Panc1 (cell line): ENCODE data around the gene MTPN. TPM values are rescaled to one million over a fixed set of nuclear protein-coding genes. Genes with fewer than 3 reads are reported as not detected.

Experiments
- ATAC-seq: fragments of 200-7000 bp; cut with Tn5 transposase; 2 replicates; pipeline ENCODE4 v1.9.1; 2020; ENCODE audit warnings: mild to moderate bottlenecking, moderate library complexity
- BruUV-seq: library from RNA; stranded (reverse); fragments of 400-500 nt; replicated peaks from 2 replicates; lab custom pipeline; 2021; lab: Mats Ljungman, UMichigan
- CTCF ChIA-PET: fragments of 300-600 bp; sonication (Branson Sonifier 250); formaldehyde crosslinking; loops from one replicate; lab custom pipeline; 2022; ENCODE audit warnings: antibody characterized with exemption; lab: Charles Lee
- POLR2A ChIA-PET: fragments of 300-600 bp; sonication (Branson Sonifier 250); formaldehyde crosslinking; loops from one replicate; lab custom pipeline; 2022; ENCODE audit warnings: antibody characterized with exemption; lab: Charles Lee
- DNase-seq: peaks from one replicate; pipeline ENCODE4 v3.0.0-alpha.2; 2010; ENCODE audit warnings: low read depth, low spot score
- H3K27ac ChIP-seq: 2 replicates; pipeline ENCODE4 v1.5.1; 2011; ENCODE audit warnings: mild to moderate bottlenecking, low read length, inconsistent platforms
- H3K27me3 ChIP-seq: fragments of 200-500 bp; sonication (Bioruptor generic); 2 replicates; pipeline ENCODE4 v1.6.0; 2014; ENCODE audit warnings: low read length, inconsistent platforms; ENCODE audit not compliant: control insufficient read depth, insufficient read depth
- H3K36me3 ChIP-seq: fragments of 200-500 bp; sonication (Bioruptor generic); 2 replicates; pipeline ENCODE4 v1.5.1; 2014; ENCODE audit warnings: inconsistent platforms, mild to moderate bottlenecking, low read length, moderate library complexity; ENCODE audit not compliant: control insufficient read depth, insufficient read depth
- H3K4me1 ChIP-seq: 2 replicates; pipeline ENCODE4 v1.5.1; 2011; ENCODE audit warnings: inconsistent platforms, mild to moderate bottlenecking, low read length, moderate library complexity; ENCODE audit not compliant: control insufficient read depth, insufficient read depth
- H3K4me3 ChIP-seq, 2 experiments: 2 replicates each; pipeline ENCODE4 v1.5.1; 2011 to 2012; ENCODE audit warnings: low read depth in 2 of 2, low read length in 2 of 2, mild to moderate bottlenecking in 2 of 2, inconsistent platforms in 1 of 2, moderate library complexity in 1 of 2
- H3K9me3 ChIP-seq: fragments of 200-500 bp; sonication (Bioruptor generic); 2 replicates; pipeline ENCODE4 v1.5.1; 2014; ENCODE audit warnings: low read depth, mild to moderate bottlenecking, inconsistent platforms, low read length, moderate library complexity; ENCODE audit not compliant: control insufficient read depth, insufficient read depth
- CTCF ChIP-seq: fragments of 450-650 bp; IDR thresholded peaks from 2 replicates; pipeline ENCODE4 v1.5.1; 2017; ENCODE audit warnings: mild to moderate bottlenecking
- POLR2AphosphoS5 ChIP-seq: IDR thresholded peaks from 2 replicates; pipeline ENCODE4 v1.6.1; 2012; ENCODE audit warnings: mild to moderate bottlenecking, low read depth, low read length, moderate library complexity
- SIN3A ChIP-seq: IDR thresholded peaks from 2 replicates; pipeline ENCODE4 v1.6.1; 2012; ENCODE audit warnings: low read depth, mild to moderate bottlenecking, low read length, moderate library complexity, borderline replicate concordance; ENCODE audit not compliant: insufficient read depth
- TCF7L2 ChIP-seq: IDR thresholded peaks from 2 replicates; pipeline ENCODE4 v1.6.1; 2011; ENCODE audit warnings: mild to moderate bottlenecking, low read depth, low read length, inconsistent platforms
- in situ Hi-C: cut with HindIII; loops from 2 replicates; pipeline ENCODE4 v1.10.0; 2016; ENCODE audit warnings: low sequenced_read_pairs, low pct_unique_long_range_greater_than_20kb
- intact Hi-C: fragments of 100-400 bp; cut with micrococcal nuclease; formaldehyde crosslinking; loops from one replicate; pipeline ENCODE4 v1.10.0; 2022; ENCODE audit not compliant: unreplicated experiment
- total RNA-seq: library from RNA; stranded (reverse); gene quantifications from one replicate; pipeline ENCODE4 v1.2.1, GENCODE V29; 2021; ENCODE audit not compliant: unreplicated experiment
- TF ChIP-seq, protein P1 (sequence below), 2 experiments: IDR thresholded peaks; 2 replicates each; pipeline ENCODE4 v1.6.1; 2011 to 2012; ENCODE audit warnings: low read depth in 2 of 2, control low read depth in 1 of 2, low read length in 1 of 2, mild to moderate bottlenecking in 1 of 2, moderate library complexity in 1 of 2; ENCODE audit not compliant: insufficient read depth in 1 of 2

Gene MTPN
- total RNA-seq, 1 experiment from 2014 or later: 177 TPM

DNA sequence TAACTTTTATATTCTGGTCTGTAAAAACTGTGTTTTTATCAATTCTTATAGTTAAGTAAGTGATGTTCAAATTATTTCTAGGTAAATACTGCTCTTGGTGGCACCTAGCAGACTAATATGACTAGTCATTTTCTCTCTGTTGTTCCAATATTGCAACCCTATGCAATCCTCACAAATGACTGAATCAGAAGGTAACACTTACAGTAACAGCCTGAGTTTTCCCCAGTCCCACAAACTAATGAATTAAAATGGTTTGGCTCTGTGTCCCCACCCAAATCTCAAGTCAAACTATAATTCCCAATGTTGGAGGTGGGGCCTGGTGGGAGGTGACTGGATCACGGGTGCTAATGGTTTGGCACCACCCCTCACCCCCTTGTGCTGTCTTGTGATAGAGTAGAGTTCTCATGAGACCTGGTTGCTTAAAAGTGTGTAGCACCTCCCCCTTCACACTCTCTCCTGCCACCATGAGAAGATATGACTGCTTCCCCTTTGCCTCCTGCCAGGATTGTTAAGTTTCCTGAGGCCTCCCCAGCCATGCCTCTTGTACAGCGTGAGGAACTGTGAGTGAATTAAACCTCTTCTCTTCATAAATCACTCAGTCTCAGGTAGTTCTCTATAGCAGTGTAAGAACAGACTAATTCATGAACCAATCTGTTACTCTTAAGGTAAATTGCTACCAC lies 43.5 kb downstream of the MTPN start:
- ChIA-PET CTCF (interaction anchor here (0.7 kb wide), 1 partner anchor 57 kb away, joined by 8 read pairs; no protein-coding TSS in a partner anchor), POLR2A (no interaction called here)
- TF ChIP-seq, protein P1, sequence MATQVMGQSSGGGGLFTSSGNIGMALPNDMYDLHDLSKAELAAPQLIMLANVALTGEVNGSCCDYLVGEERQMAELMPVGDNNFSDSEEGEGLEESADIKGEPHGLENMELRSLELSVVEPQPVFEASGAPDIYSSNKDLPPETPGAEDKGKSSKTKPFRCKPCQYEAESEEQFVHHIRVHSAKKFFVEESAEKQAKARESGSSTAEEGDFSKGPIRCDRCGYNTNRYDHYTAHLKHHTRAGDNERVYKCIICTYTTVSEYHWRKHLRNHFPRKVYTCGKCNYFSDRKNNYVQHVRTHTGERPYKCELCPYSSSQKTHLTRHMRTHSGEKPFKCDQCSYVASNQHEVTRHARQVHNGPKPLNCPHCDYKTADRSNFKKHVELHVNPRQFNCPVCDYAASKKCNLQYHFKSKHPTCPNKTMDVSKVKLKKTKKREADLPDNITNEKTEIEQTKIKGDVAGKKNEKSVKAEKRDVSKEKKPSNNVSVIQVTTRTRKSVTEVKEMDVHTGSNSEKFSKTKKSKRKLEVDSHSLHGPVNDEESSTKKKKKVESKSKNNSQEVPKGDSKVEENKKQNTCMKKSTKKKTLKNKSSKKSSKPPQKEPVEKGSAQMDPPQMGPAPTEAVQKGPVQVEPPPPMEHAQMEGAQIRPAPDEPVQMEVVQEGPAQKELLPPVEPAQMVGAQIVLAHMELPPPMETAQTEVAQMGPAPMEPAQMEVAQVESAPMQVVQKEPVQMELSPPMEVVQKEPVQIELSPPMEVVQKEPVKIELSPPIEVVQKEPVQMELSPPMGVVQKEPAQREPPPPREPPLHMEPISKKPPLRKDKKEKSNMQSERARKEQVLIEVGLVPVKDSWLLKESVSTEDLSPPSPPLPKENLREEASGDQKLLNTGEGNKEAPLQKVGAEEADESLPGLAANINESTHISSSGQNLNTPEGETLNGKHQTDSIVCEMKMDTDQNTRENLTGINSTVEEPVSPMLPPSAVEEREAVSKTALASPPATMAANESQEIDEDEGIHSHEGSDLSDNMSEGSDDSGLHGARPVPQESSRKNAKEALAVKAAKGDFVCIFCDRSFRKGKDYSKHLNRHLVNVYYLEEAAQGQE (IDR thresholded peaks at IDR 0.05; ENCODE audit: insufficient read depth in 1 of 2, low read depth in 2 of 2, low read length in 1 of 2): no peak
- no peak for TF ChIP-seq CTCF
- no peak for TF ChIP-seq SIN3A
- TF ChIP-seq POLR2AphosphoS5: no peak
- no peak for TF ChIP-seq TCF7L2
- ATAC-seq (no peak), DNase-seq (no peak)
- in situ Hi-C loops: no loop called here
- BruUV-seq: no TSS peak
- H3K27ac ChIP-seq: no peak overlapping the region
- H3K9me3 ChIP-seq: no peaks in the 10 kb centered on the region
- intact Hi-C loops: no loop called here
- peaks cover 3% of the 10 kb centered on the region for H3K36me3 ChIP-seq
- H3K4me1 ChIP-seq: no peaks in the 10 kb centered on the region
- H3K4me3 ChIP-seq: no peak overlapping the region
- no peaks in the 10 kb centered on the region for H3K27me3 ChIP-seq

DNA sequence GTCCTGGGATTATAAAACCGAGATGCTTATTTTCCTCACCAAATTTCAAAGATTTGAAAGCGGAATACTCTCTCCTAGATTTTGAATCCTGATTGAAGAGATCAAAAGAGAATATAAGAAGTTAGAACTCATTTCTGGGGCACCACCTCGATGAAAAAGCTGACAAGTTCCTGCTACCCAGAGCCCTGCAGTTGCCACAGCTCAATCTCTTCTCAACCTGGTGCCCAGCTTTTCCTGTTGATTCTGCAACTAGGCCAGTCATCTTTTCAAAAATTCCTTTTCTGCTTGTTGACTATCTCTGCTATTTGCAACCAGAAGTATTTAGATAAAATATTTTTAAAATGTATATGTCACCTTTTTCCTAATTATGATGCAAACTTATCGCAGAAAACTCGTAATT lies 45.0 kb downstream of the MTPN start:
- no peak overlapping the region for H3K27ac ChIP-seq
- no peak for ATAC-seq
- POLR2A ChIA-PET: no interaction called here
- no peak for TF ChIP-seq SIN3A
- no TSS peak for BruUV-seq
- intact Hi-C loops (no loop called here), in situ Hi-C loops (no loop called here)
- no peaks in the 10 kb centered on the region for H3K4me1 ChIP-seq
- H3K4me3 ChIP-seq: no peak overlapping the region
- DNase-seq: no peak
- H3K36me3 ChIP-seq: peaks cover 6% of the 10 kb centered on the region
- H3K9me3 ChIP-seq: no peaks in the 10 kb centered on the region
- CTCF ChIA-PET: no interaction called here
- no peaks in the 10 kb centered on the region for H3K27me3 ChIP-seq
